ENCODE measurements around the gene RPL26. TPM values are rescaled to one million over a fixed set of nuclear protein-coding genes. Genes with fewer than 3 reads are reported as not detected.
"Not testable (repeated sequence)": the region's sequence is repeated elsewhere in the genome, so short reads cannot be mapped to it uniquely, and the experiment has no call there.

Gene RPL26
- total RNA-seq, 4 donors from 2014 or later, result 2,192 to 15,169 (median 5,752) TPM

DNA sequence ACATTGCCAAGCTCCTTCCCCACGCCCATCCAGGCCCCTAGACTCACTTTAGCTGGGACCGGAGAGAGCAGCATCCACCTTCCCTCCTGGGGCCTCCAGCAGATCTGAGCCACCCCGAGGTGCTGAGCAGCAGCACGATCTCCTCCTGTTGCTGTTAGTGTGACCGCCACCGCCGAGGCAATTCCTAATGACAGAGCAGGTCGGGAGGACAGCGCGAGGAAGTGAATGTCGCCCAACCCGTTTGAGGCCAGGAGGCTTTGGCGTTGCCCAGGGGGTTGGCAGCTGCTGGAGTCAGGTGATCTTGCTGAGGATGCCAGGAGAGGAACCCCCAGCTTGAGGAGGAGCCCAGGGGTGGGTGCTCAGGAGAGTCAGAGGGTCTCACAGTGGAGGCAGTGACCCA lies 14.6 kb upstream of the RPL26 start, which contains the start of gene RNF222:
TSS of gene RNF222 (minus strand) at position 192 of the 400 bp plus-strand sequence. CDS start 4,366 bp downstream, outside the sequence.
- DNase-seq, result no peak
- Histone ChIP-seq H3K4me3 (no peak within 1 kb of the TSS), H3K4me1 (no peaks in the 10 kb centered on the region), H3K27ac (no peak within 1 kb of the TSS), H3K9me3 (no peaks in the 10 kb centered on the region), H3K27me3 (no peaks in the 10 kb centered on the region), H3K36me3 (no peaks in the 10 kb centered on the region)
- TF ChIP-seq POLR2A (IDR thresholded peaks at IDR 0.05), result no peak
- TF ChIP-seq, protein P1, sequence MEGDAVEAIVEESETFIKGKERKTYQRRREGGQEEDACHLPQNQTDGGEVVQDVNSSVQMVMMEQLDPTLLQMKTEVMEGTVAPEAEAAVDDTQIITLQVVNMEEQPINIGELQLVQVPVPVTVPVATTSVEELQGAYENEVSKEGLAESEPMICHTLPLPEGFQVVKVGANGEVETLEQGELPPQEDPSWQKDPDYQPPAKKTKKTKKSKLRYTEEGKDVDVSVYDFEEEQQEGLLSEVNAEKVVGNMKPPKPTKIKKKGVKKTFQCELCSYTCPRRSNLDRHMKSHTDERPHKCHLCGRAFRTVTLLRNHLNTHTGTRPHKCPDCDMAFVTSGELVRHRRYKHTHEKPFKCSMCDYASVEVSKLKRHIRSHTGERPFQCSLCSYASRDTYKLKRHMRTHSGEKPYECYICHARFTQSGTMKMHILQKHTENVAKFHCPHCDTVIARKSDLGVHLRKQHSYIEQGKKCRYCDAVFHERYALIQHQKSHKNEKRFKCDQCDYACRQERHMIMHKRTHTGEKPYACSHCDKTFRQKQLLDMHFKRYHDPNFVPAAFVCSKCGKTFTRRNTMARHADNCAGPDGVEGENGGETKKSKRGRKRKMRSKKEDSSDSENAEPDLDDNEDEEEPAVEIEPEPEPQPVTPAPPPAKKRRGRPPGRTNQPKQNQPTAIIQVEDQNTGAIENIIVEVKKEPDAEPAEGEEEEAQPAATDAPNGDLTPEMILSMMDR (IDR thresholded peaks at IDR 0.05), result no peak
- intact Hi-C loops (cut with DNase I; ENCODE audit: low total_unique reads), result no loop called here

DNA sequence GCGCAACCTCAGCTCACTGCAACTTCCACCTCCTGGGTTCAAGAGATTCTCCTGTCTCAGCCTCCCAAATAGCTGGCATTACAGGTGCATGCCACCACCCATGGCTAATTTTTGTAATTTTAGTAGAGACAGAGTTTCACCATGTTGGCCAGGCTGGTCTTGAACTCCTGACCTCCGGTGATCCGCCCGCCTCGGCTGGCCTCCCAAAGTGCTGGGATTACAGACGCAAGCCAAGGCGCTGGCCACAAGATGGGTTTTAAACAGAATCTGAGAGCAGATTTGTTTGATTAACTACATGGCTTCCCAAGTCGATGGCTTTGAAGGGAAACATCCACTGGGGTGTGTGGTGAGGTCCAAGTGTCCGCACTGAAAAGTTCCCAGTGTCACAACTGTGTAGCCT lies 11.5 kb upstream of the RPL26 start:
- H3K27ac ChIP-seq; H3K9me3 ChIP-seq; DNase-seq; H3K4me1 ChIP-seq; intact Hi-C loops (cut with DNase I; ENCODE audit: low total_unique reads); H3K36me3 ChIP-seq; H3K27me3 ChIP-seq; H3K4me3 ChIP-seq: not testable (repeated sequence)

DNA sequence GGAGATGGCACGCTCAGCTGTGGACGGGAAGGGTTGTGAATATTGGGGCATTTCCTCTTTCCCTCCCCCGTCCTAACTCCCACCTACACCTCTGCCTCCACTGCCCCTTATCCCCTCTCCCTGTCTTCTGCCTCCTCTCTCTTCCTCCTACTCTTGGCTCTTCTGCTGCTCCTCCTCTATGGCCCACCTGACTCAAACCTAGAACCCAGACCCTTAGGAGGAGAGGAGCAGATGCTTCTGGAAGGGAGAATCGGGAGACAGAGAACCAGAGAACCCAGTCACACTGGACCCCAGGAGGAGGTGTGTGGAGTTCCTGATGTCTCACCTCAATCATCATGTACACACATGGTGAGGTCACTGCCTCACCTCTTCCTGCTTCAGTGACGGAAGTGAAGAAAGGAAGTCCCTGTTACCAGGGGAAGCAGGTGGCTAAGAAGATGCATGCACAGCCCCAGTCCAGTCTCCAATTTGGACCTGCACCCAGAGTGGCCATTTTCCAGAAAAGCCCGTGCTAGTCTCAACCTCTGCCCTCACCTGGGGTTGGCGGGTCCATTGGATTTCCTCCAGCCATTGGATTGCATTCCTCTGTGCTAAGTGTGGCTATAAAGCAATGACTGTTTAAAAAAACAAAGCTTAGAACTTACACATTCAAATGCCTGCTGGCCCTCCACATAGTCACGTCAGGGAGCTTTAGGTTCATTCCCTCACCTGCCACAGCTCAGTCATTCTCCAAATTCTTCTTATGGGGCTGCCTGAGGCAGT lies 10.7 kb upstream of the RPL26 start:
- H3K27me3 ChIP-seq, result no peaks in the 10 kb centered on the region
- no peaks in the 10 kb centered on the region for H3K4me1 ChIP-seq
- H3K36me3 ChIP-seq, result no peaks in the 10 kb centered on the region
- no peaks in the 10 kb centered on the region for H3K9me3 ChIP-seq
- intact Hi-C loops (cut with DNase I; ENCODE audit: low total_unique reads), result no loop called here
- H3K27ac ChIP-seq, result no peak overlapping the region
- H3K4me3 ChIP-seq, result no peak overlapping the region
- no peak for DNase-seq
- TF ChIP-seq, protein P1 (IDR thresholded peaks at IDR 0.05), result no peak
- TF ChIP-seq POLR2A (IDR thresholded peaks at IDR 0.05), result no peak

DNA sequence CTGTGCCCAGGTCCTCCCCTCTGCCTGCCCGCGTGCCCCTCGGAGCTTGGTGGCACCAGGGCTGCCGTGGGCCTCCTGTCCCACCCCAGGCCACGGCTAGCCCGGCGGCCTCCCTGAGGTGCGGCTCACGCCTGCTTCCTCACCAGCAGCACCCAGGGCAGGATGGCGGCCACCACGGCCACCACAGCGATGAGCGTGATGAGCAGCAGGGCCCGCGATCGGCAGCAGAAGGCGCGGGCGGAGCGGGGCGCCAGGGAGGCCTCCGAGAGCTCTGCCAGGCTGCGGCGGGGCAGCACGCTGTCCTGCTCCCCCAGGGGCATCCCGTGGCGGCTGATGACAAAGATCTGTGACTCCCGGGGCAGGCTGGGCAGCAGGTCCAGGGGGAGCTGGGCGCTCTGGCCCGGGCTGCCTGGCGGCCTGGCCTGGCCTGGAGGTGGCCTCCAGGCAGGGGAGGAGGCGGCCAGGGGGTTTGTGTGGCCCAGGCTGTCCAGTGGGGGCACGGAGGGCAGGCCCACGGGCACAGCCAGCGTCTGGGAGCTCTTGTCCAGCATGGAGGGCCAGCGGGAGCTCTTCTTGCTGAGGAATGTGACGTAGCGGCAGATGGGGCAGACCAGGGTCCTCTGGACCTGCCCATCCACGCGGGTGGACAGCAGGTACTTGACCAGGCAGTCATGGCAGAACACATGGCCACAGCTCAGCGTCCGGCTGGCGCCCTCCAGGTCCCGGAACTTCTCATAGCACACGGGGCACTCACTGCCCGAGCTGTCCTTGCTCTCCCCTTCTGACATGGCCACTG lies 9.9 kb upstream of the RPL26 start:
- H3K36me3 ChIP-seq, result no peaks in the 10 kb centered on the region
- H3K4me1 ChIP-seq, result no peaks in the 10 kb centered on the region
- TF ChIP-seq, protein P1 (IDR thresholded peaks at IDR 0.05), result no peak
- H3K27ac ChIP-seq, result no peak overlapping the region
- H3K4me3 ChIP-seq, result no peak overlapping the region
- no peaks in the 10 kb centered on the region for H3K27me3 ChIP-seq
- intact Hi-C loops (cut with DNase I; ENCODE audit: low total_unique reads), result no loop called here
- no peaks in the 10 kb centered on the region for H3K9me3 ChIP-seq
- no peak for DNase-seq

DNA sequence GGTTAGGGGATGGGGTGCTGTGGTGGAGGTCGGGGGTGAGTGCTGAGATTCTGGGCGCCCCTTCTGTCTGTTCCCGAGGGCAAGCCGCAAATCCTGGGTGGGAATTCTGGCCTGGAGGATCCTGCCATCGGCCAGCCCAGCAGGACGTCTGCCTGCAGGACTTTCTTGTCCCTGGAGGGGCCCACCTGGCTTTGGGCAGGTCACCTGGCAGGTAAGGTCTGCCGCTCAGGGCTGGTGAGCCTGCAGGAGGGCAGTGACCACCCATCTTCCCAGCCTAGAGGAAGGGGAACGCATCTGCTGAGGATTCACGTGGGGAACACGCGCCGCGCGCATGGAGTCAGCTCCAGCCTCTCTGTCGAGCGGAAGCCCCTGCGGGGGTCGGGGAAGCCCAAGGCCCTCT lies 9.3 kb upstream of the RPL26 start:
- Histone ChIP-seq H3K4me3 (no peak overlapping the region), H3K9me3 (no peaks in the 10 kb centered on the region), H3K27me3 (no peaks in the 10 kb centered on the region), H3K4me1 (no peaks in the 10 kb centered on the region), H3K27ac (no peak overlapping the region), H3K36me3 (no peaks in the 10 kb centered on the region)
- TF ChIP-seq, protein P1 (IDR thresholded peaks at IDR 0.05), result no peak
- TF ChIP-seq POLR2A (IDR thresholded peaks at IDR 0.05), result no peak
- intact Hi-C loops (cut with DNase I; ENCODE audit: low total_unique reads), result no loop called here
- DNase-seq, result no peak

Data from uterus (tissue), 4 donors.